ENCODE data around the gene INA. TPM values are rescaled to one million over a fixed set of nuclear protein-coding genes. Genes with fewer than 3 reads are reported as not detected.

INA gene
- total RNA-seq, 2 donors from 2014 or later, result 0.44 to 1.4 TPM

DNA sequence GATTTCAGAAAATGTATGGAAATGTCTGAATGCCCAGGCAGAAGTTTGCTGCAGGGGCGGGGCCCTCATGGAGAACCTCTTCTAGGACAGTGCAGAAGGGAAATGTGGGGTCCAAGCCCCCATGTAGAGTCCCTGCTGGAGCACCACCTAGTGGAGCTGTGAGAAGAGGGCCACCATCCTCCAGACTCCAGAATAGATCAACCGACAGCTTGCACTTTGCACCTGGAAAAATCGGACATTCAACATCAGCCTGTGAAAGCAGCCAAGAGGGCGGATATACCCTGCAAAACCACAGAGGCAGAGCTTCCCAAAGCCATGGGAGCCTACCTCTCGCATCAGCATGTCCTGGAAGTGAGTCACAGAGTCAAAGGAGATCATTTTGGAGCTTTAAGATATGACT lies 16.9 kb upstream of the INA start:
- H3K4me1 ChIP-seq, result no peaks in the 10 kb centered on the region
- intact Hi-C loops (cut with DNase I), result no loop called here
- DNase-seq, result no peak
- H3K9me3 ChIP-seq, result no peaks in the 10 kb centered on the region
- H3K36me3 ChIP-seq, result no peaks in the 10 kb centered on the region
- no peak overlapping the region for H3K27ac ChIP-seq
- H3K9ac ChIP-seq (ENCODE audit: low read depth in 2 of 2, low read length in 2 of 2), result no peak overlapping the region
- H3K27me3 ChIP-seq, result no peaks in the 10 kb centered on the region
- TF ChIP-seq, protein P1, sequence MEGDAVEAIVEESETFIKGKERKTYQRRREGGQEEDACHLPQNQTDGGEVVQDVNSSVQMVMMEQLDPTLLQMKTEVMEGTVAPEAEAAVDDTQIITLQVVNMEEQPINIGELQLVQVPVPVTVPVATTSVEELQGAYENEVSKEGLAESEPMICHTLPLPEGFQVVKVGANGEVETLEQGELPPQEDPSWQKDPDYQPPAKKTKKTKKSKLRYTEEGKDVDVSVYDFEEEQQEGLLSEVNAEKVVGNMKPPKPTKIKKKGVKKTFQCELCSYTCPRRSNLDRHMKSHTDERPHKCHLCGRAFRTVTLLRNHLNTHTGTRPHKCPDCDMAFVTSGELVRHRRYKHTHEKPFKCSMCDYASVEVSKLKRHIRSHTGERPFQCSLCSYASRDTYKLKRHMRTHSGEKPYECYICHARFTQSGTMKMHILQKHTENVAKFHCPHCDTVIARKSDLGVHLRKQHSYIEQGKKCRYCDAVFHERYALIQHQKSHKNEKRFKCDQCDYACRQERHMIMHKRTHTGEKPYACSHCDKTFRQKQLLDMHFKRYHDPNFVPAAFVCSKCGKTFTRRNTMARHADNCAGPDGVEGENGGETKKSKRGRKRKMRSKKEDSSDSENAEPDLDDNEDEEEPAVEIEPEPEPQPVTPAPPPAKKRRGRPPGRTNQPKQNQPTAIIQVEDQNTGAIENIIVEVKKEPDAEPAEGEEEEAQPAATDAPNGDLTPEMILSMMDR (IDR thresholded peaks at IDR 0.05), result no peak
- H3K4me3 ChIP-seq, result no peak overlapping the region

DNA sequence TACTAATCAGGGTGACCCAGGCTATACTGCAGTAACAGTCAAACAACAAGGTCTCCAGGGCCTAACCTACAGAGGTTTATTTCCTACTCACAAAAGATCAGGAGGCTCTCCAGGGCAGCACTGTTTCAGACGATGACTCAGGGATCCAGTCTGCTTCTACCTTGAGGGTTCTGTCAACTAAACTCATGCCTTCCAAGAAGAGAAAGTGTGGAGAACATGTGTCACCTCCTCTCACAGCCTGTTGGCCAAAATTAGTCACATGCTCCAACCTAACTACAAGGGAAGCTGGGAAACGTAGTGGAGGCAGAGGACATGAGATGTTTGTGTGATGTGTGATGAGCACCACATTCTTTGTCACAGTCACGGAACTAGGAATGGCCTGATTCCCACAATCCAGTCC lies 14.7 kb upstream of the INA start:
- Histone ChIP-seq H3K27ac (no peak overlapping the region), H3K36me3 (no peaks in the 10 kb centered on the region), H3K4me3 (no peak overlapping the region), H3K27me3 (no peaks in the 10 kb centered on the region), H3K9ac (ENCODE audit: low read depth in 2 of 2, low read length in 2 of 2) (no peak overlapping the region), H3K4me1 (no peaks in the 10 kb centered on the region), H3K9me3 (no peaks in the 10 kb centered on the region)
- TF ChIP-seq, protein P1 (IDR thresholded peaks at IDR 0.05), result no peak
- intact Hi-C loops (cut with DNase I), result no loop called here
- no peak for DNase-seq

DNA sequence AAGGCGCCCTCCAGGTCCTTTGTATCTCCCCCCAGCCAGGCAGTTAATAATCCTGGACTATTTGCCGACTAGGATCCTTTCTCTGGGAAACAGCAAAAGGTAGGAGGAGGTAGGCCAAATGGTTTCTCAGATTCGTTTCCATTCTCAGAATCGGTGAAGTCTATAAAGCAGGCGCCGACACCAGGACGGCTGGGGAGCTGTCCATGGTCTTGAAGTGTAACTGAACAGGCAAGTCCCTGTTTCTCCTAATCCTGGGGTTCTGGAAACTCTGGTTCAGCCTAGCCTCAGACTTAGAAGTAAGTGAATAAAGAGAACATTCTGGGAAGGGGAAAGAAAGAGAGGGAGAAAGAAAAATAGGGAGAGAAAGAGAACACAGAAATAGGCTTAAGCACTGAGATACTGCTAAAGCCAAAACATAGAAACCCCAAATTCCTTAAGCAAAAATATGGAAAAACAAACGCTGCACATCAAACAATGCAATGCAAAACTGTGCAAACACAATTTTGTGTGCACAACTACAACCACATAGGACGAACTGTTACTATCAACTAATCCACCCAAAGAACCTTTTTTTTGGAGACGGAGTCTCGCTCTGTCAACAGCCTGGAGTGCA lies 11.1 kb upstream of the INA start:
- Histone ChIP-seq H3K36me3 (no peaks in the 10 kb centered on the region), H3K9ac (ENCODE audit: low read depth in 2 of 2, low read length in 2 of 2) (no peak overlapping the region), H3K4me1 (no peaks in the 10 kb centered on the region), H3K27ac (no peak overlapping the region), H3K4me3 (no peak overlapping the region), H3K9me3 (no peaks in the 10 kb centered on the region), H3K27me3 (no peaks in the 10 kb centered on the region)
- intact Hi-C loops (cut with DNase I), result no loop called here
- TF ChIP-seq, protein P1 (IDR thresholded peaks at IDR 0.05), result no peak
- peak; percentile 58 for DNase-seq

DNA sequence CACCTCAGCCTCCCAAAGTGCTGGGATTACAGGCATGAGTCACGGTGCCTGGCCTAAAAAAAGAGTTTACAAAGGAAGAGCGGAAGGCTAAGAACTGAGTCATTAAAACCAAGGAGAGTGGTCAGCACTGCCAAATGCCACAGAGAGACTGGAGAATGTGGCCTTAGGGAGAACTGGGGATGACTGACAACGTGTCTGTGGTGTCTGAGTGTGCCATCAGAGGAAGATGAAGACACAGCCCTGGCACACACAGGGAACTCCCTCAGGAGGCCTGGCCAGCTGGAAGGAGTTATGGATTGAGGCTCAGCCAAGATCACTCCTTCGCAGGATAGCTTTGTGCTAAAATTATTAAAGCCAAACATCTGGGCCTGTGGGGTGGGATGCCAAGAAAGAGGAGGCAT lies 3.9 kb upstream of the INA start:
- no peak overlapping the region for H3K4me3 ChIP-seq
- H3K4me1 ChIP-seq, result no peaks in the 10 kb centered on the region
- intact Hi-C loops (cut with DNase I), result no loop called here
- no peak overlapping the region for H3K27ac ChIP-seq
- H3K9ac ChIP-seq (ENCODE audit: low read depth in 2 of 2, low read length in 2 of 2), result no peak overlapping the region
- DNase-seq, result no peak
- no peaks in the 10 kb centered on the region for H3K9me3 ChIP-seq
- H3K36me3 ChIP-seq, result no peaks in the 10 kb centered on the region
- peaks cover 26% of the 10 kb centered on the region for H3K27me3 ChIP-seq
- TF ChIP-seq, protein P1 (IDR thresholded peaks at IDR 0.05), result no peak

DNA sequence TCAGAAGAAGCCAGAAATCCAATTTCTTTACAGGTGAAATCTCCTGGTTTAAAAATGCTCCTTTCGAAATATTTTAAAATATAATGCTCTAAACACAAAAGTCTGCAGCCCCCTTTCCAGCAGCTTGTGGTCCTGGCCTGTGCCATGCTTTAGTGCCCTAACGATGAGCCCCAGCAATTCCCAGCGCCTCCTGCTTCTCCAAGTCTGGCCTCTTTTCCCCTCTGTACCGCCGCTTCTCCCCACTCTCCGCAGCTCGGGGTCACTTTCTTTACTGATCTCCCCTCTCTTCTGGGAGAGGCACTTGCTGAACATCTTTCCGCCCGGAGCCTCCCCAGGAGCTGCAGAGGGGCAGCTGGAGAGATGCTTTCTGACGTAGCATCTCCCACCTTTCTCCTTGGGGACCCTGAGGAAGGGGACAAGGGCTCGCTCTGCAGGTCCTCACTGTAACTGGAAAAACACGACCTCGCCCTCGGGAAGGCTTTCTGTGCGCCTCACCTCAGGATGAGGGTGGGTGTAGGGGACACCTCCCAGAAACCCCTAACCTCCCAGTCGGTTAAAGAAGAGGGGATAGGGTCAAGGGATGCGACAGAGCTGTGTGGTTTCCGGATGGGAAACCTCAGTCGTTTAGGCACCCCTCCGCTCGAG lies 565 bp upstream of the INA start:
- no peaks in the 10 kb centered on the region for H3K9me3 ChIP-seq
- H3K4me1 ChIP-seq, result no peaks in the 10 kb centered on the region
- no peak for DNase-seq
- H3K27ac ChIP-seq, result no peak overlapping the region
- TF ChIP-seq, protein P1 (IDR thresholded peaks at IDR 0.05), result no peak
- H3K27me3 ChIP-seq, result peaks cover 45% of the 10 kb centered on the region
- no peak overlapping the region for H3K4me3 ChIP-seq
- no peak overlapping the region for H3K9ac ChIP-seq (ENCODE audit: low read depth in 2 of 2, low read length in 2 of 2)
- no peaks in the 10 kb centered on the region for H3K36me3 ChIP-seq
- intact Hi-C loops (cut with DNase I), result no loop called here

Measured in colonic mucosa (tissue), 4 donors.